HepG2 (cell line): ENCODE results near the gene NDUFS2. TPM values are rescaled to one million over a fixed set of nuclear protein-coding genes. Genes with fewer than 3 reads are reported as not detected.
A peak's percentile ranks its signal among the peaks of the same experiment; 100 is the strongest.

ENCODE experiments used
- BCL3 ChIP-seq: sonication (generic); formaldehyde crosslinking; IDR thresholded peaks from 2 replicates; pipeline ENCODE4 v1.5.1; 2020; ENCODE audit warnings: mild to moderate bottlenecking, missing genetic modification reagents, moderate library complexity
- BRCA1 ChIP-seq: sonication (generic); formaldehyde crosslinking; IDR thresholded peaks from 2 replicates; pipeline ENCODE4 v1.4.0; 2020; ENCODE audit warnings: missing genetic modification reagents
- BRF2 ChIP-seq: sonication (generic); formaldehyde crosslinking; IDR thresholded peaks from 2 replicates; pipeline ENCODE4 v1.8.1; 2022; ENCODE audit warnings: mild to moderate bottlenecking, missing genetic modification reagents
- CC2D1A ChIP-seq: sonication (generic); formaldehyde crosslinking; IDR thresholded peaks from 2 replicates; pipeline ENCODE4 v1.8.1; 2023; ENCODE audit warnings: mild to moderate bottlenecking, missing genetic modification reagents
- DR1 ChIP-seq: sonication (generic); formaldehyde crosslinking; IDR thresholded peaks from 2 replicates; pipeline ENCODE4 v1.8.0; 2021; ENCODE audit warnings: mild to moderate bottlenecking, missing genetic modification reagents, inconsistent platforms
- EEA1 ChIP-seq: sonication (generic); formaldehyde crosslinking; IDR thresholded peaks from 2 replicates; pipeline ENCODE4 v1.5.1; 2020; ENCODE audit warnings: mild to moderate bottlenecking, missing genetic modification reagents, borderline replicate concordance
- EZH2 ChIP-seq: conservative IDR thresholded peaks from 2 replicates; pipeline ENCODE4 v1.6.1; 2012; ENCODE audit warnings: mild to moderate bottlenecking, low read depth, low read length, moderate library complexity
- GPN1 ChIP-seq: sonication (generic); formaldehyde crosslinking; IDR thresholded peaks from 2 replicates; pipeline ENCODE4 v1.5.1; 2020; ENCODE audit warnings: missing genetic modification reagents, borderline replicate concordance
- IKZF1 ChIP-seq: fragments of 450-650 bp; IDR thresholded peaks from 2 replicates; pipeline ENCODE4 v1.7.1; 2016
- KDM6A ChIP-seq: IDR thresholded peaks from 2 replicates; pipeline ENCODE4 v1.6.1; 2016; ENCODE audit warnings: low read depth
- KMT2B ChIP-seq: IDR thresholded peaks from 2 replicates; pipeline ENCODE4 v1.6.1; 2016; ENCODE audit warnings: missing genetic modification reagents, missing compliant biosample characterization
- MXD1 ChIP-seq: sonication (generic); formaldehyde crosslinking; IDR thresholded peaks from 2 replicates; pipeline ENCODE4 v1.4.0; 2020; ENCODE audit warnings: mild to moderate bottlenecking, missing genetic modification reagents
- PHF5A ChIP-seq: IDR thresholded peaks from one replicate; pipeline ENCODE4 v1.6.1; 2018; ENCODE audit warnings: low read depth, missing genetic modification reagents; ENCODE audit not compliant: unreplicated experiment
- RAD21 ChIP-seq: fragments of 450-650 bp; formaldehyde crosslinking; IDR thresholded peaks from 2 replicates; pipeline ENCODE4 v1.5.0; 2020; ENCODE audit warnings: mild to moderate bottlenecking
- YEATS4 ChIP-seq: sonication (generic); formaldehyde crosslinking; IDR thresholded peaks from 2 replicates; pipeline ENCODE4 v1.4.0; 2020; ENCODE audit warnings: missing genetic modification reagents, borderline replicate concordance
- ZBTB26 ChIP-seq: IDR thresholded peaks from 2 replicates; pipeline ENCODE4 v1.6.1; 2016; ENCODE audit warnings: missing compliant biosample characterization, missing genetic modification reagents, borderline replicate concordance
- ZBTB4 ChIP-seq: sonication (generic); formaldehyde crosslinking; IDR thresholded peaks from 2 replicates; pipeline ENCODE4 v1.4.0; 2020; ENCODE audit warnings: missing genetic modification reagents, mild to moderate bottlenecking, borderline replicate concordance
- ZFP62 ChIP-seq: sonication (generic); formaldehyde crosslinking; IDR thresholded peaks from 2 replicates; pipeline ENCODE4 v1.4.0; 2020; ENCODE audit warnings: missing genetic modification reagents
- ZNF234 ChIP-seq: sonication (generic); formaldehyde crosslinking; conservative IDR thresholded peaks from 2 replicates; pipeline ENCODE4 v1.5.1; 2020; ENCODE audit warnings: mild to moderate bottlenecking, missing genetic modification reagents
- ZNF292 ChIP-seq: sonication (generic); formaldehyde crosslinking; IDR thresholded peaks from 2 replicates; pipeline ENCODE4 v1.8.1; 2022; ENCODE audit warnings: mild to moderate bottlenecking, low read depth, missing genetic modification reagents, borderline replicate concordance
- ZNF678 ChIP-seq: sonication (generic); formaldehyde crosslinking; IDR thresholded peaks from 2 replicates; pipeline ENCODE4 v1.4.0; 2020; ENCODE audit warnings: mild to moderate bottlenecking, missing genetic modification reagents
- ZNF720 ChIP-seq: sonication (generic); formaldehyde crosslinking; IDR thresholded peaks from 2 replicates; pipeline ENCODE4 v1.4.0; 2020; ENCODE audit warnings: missing genetic modification reagents
- ZSCAN25 ChIP-seq: sonication (generic); formaldehyde crosslinking; IDR thresholded peaks from 2 replicates; pipeline ENCODE4 v1.8.0; 2022; ENCODE audit warnings: mild to moderate bottlenecking, missing genetic modification reagents
- polyA plus RNA-seq, 8 experiments: library from polyadenylated mRNA; depleted of rRNA in 3 of 8; stranded (reverse) in 7 of 8; unstranded in 1 of 8; fragments of >200 nt; fragmentation: Illumina TruSeq in 4 of 8; extraction: Trizol in 4 of 8; gene quantifications; 2 replicates each; pipeline versions ENCODE4 v1.2.1 to v1.2.3, GENCODE V29; 2011 to 2016; ENCODE audit warnings: low read depth in 4 of 8, missing spikeins in 1 of 8, mixed read lengths in 1 of 8; ENCODE audit not compliant: insufficient read depth in 1 of 8
- total RNA-seq, 5 experiments: library from RNA; depleted of rRNA; stranded (reverse); fragments of >200 nt; fragmentation: Illumina TruSeq; extraction: Trizol; gene quantifications; 2 replicates each; pipeline ENCODE4 v1.2.3, GENCODE V29; 2016; ENCODE audit warnings: low read depth in 1 of 5

The NDUFS2 gene
- total and polyA plus RNA-seq, 2 of the 13 experiments (the other 11 are each of a cell fraction or from before 2014, with no cell fraction given), result 89.9 to 118 TPM

GRCh38 chr1:161223805-161224694 is 21.9 kb downstream of the NDUFS2 start (continued):
- TF ChIP-seq ZBTB4 (no peak), GPN1 (CRISPR knock-in tag) (no peak), ZBTB26 (CRISPR knock-in tag) (peak; percentile 35; the same call in 1 of the 2 replicates), RAD21 (0 out of 2 replicates have a peak, but pooled peaks have one; percentile 18), EZH2 (no peak), EEA1 (CRISPR knock-in tag) (no peak), ZNF234 (CRISPR knock-in tag) (0 out of 2 replicates have a peak, but pooled peaks have one; percentile 29), IKZF1 (no peak), KDM6A (CRISPR knock-in tag) (peak; percentile 91), MXD1 (CRISPR knock-in tag) (no peak), DR1 (CRISPR knock-in tag) (no peak; the same call in 1 of the 2 replicates), ZNF292 (CRISPR knock-in tag) (no peak), KMT2B (no peak), YEATS4 (CRISPR knock-in tag) (no peak; the same call in 1 of the 2 replicates), ZSCAN25 (CRISPR knock-in tag) (no peak; the same call in none of the 2 replicates), BRF2 (0 out of 2 replicates have a peak, but pooled peaks have one; percentile 8), BRCA1 (CRISPR knock-in tag) (0 out of 2 replicates have a peak, but pooled peaks have one; percentile 62), CC2D1A (no peak), ZNF720 (CRISPR knock-in tag) (no peak), PHF5A (CRISPR knock-in tag) (no peak), ZFP62 (CRISPR knock-in tag) (no peak), BCL3 (CRISPR knock-in tag) (no peak), ZNF678 (CRISPR knock-in tag) (no peak)
